Head of caudate nucleus (tissue), 42 donors: ENCODE results near the gene TFPT.
"Not testable (repeated sequence)": the region's sequence is repeated elsewhere in the genome, so short reads cannot be mapped to it uniquely, and the experiment has no call there.

Experiments used
- DNase-seq, 42 donors: peaks; one replicate each; pipeline versions ENCODE4 v3.0.0 to v3.0.0-alpha.2; 2020 to 2021; ENCODE audit warnings: mixed read lengths in 7 of 42
- intact Hi-C: fragments of 100-400 bp; cut with DNase I; formaldehyde crosslinking; loops from one replicate; pipeline ENCODE4 v1.15.0; 2022

The TFPT gene

DNA sequence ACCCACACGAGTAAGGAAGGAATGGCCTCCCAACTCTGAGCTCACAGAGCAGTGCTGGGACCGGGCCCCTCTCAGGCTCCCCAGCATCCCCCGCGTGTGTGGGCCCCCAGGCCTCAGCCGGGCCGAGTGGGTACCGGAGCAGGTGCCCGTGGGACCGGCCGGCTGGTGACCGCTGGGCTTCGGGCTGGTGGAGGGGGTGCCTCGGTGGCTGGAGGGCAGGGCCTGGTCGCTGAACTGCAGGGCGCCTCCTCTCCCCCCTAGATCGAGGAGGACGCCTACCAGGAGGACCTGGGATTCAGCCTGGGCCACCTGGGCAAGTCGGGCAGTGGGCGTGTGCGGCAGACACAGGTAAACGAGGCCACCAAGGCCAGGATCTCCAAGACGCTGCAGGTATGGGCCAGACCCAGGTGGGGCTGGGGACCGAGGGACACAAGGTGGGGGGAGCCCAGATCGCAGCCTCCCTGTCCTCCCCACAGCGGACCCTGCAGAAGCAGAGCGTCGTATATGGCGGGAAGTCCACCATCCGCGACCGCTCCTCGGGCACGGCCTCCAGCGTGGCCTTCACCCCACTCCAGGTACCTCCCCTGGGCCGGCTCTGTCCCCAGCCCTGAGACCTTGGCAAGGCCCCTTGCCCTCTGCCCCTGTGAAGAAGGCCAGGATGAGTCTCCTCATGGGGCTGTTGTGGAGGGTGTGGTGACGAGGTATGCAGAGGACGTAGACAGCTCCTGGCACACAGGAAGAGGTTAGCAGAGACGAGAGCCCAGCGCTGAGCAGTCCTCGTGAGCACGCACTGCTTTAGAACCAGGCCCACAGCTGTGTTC is 13.5 kb upstream of the TFPT start:
- intact Hi-C loops: no loop called here
- no peak for DNase-seq

GRCh38 chr19:54128441-54128725 is 12.9 kb upstream of the TFPT start:
- intact Hi-C loops: no loop called here
- DNase-seq: no peak

- intact Hi-C loops: no loop called here
- DNase-seq: no peak
Measured at GRCh38 chr19:54127688-54128440, 12.4 kb upstream of the TFPT start.

- DNase-seq: no peak
- intact Hi-C loops: no loop called here
Measured at GRCh38 chr19:54125713-54126112, 10.3 kb upstream of the TFPT start.

DNA sequence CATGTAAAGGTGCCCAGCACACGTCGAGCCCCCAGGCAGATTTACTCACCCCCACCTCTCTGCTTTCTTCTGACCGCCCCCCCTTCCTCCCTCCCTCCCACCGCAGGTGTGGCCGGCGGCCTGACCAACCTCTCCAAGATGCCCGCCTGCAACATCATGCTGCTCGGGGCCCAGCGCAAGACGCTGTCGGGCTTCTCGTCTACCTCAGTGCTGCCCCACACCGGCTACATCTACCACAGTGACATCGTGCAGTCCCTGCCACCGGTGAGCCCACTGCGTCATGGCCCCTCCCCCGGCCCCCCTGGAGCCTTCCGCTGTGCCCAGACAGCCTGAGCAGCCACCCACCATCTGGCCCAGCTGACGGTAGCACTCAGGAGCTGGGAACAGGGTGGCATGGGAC is 8.9 kb upstream of the TFPT start:
- DNase-seq: no peak
- intact Hi-C loops: no loop called here

- intact Hi-C loops: no loop called here
- DNase-seq: no peak
Measured at GRCh38 chr19:54123682-54124081, 8.2 kb upstream of the TFPT start.

- intact Hi-C loops: no loop called here
Measured at GRCh38 chr19:54121259-54121658, 5.8 kb upstream of the TFPT start.

GRCh38 chr19:54114340-54115108 is 933 bp downstream of the TFPT start:
- intact Hi-C loops: loop anchor here (1.0 kb wide), 1 partner anchor 12 kb away; the partner anchor contains the start of gene NDUFA3
- peak in 40 of 42 donors; percentile 20 to 76 (median 52) for DNase-seq

More at GRCh38 chr19:54121259-54121658, 5.8 kb upstream of the TFPT start:
- DNase-seq: no peak

- intact Hi-C loops: no loop called here
- peak in 2 of 42 donors; percentile 25 to 33 for DNase-seq
Measured at GRCh38 chr19:54109651-54110050, 5.8 kb downstream of the TFPT start.

- intact Hi-C loops: no loop called here
Measured at GRCh38 chr19:54108496-54108895, 7.0 kb downstream of the TFPT start.

DNA sequence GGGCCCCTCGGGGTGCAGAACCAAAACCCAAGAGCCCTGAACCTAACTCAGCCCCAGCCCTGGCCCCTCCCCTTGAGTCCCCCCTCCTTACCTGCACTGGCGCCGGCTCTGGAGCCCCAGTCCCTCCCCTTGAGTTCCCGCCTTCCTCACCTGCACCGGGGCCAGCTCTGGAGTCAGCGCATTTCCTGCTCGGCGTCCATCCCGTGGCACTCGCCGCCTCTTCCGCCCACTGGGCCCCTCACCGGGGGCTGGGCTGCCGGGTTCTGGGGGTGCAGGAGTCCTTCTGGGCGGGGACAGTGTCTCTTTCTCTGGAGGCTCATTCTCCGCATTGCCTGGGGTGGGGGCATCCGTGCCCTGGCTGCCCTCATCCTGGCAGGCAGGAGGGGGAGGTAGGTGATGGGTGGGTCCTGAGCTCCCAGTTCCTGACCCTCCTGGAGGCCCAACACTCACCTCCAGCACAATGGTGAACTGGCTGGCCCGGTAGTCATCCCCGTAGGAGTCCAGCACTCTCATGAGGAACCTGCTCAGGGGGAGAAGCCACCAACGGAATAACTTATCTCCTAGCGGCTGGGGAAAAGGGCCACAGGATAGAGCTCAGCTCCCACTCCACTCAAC is 7.5 kb downstream of the TFPT start:
- DNase-seq: no peak
- intact Hi-C loops: no loop called here

More at GRCh38 chr19:54108496-54108895, 7.0 kb downstream of the TFPT start:
- no peak for DNase-seq

- intact Hi-C loops: no loop called here
- DNase-seq: peak in 2 of 42 donors; percentile 9 to 17
Measured at GRCh38 chr19:54106716-54107115, 8.7 kb downstream of the TFPT start.

GRCh38 chr19:54105796-54106195 is 9.7 kb downstream of the TFPT start:
- intact Hi-C loops: no loop called here
- DNase-seq: peak in 1 of 42 donors; percentile 6

- peak in 2 of 42 donors; percentile 21 to 22 for DNase-seq
- intact Hi-C loops: no loop called here
Measured at GRCh38 chr19:54104998-54105715, 10.3 kb downstream of the TFPT start.

DNA sequence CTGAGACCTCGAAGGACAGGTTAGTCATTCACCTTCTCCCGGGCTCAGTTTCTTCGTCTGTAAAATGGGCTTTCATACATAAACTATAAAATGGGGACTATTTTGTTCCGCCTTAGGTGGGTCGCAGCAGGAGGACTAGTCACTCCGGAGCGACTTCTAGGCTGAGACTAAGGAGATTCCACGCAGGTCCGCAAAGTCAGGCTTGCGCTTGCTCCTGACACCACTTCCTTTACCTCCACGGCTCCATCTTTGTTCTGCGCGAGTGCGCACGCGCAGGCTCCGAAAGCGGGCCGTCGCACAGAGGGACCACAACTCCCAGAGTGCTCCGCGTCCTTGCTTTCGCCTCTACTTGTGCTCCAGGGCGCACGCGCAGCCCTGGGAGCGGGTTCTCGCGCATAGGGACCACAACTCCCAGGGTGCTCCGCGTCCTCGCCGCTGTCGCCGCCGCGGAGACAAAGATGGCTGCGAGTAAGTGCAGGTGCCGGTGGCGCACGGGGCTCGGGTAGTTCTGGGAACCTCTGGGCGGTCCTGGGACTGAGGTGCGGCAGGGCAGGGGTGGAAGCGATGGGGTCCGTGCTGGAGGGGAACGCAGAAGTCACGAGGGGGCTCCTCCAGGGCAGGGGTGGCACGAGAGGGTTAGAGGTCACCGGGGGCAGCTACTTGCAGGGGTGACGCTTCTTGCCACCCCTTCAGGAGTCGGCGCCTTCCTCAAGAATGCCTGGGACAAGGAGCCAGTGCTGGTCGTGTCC is 12.9 kb downstream of the TFPT start, which contains the start of gene NDUFA3:
Gene NDUFA3, plus strand, starts transcription at position 435 of the 749 bp plus-strand sequence. Its CDS starts 24 bp downstream, at position 459.
- peak; percentile 95 to 99 (median 98) for DNase-seq
- intact Hi-C loops: loop anchor here (1.0 kb wide), 1 partner anchor 13 kb away; the partner anchor contains the start of genes PRPF31 and TFPT

GRCh38 chr19:54100561-54100960 is 14.9 kb downstream of the TFPT start, which contains the start of gene OSCAR:
TSS of gene OSCAR (minus strand) at chr19:54100803. CDS start at chr19:54100792, 11 bp downstream.
- intact Hi-C loops: no loop called here
- peak in 14 of 42 donors; percentile 20 to 69 (median 34) for DNase-seq

- intact Hi-C loops, DNase-seq: not testable (repeated sequence)
Measured at GRCh38 chr19:54099903-54100255, 15.6 kb downstream of the TFPT start.
